OCI-LY1 (cell line): ENCODE data around the gene MRPL41.

ENCODE experiments used
- H2AFZ ChIP-seq: fragments of 200-600 bp; sonication (generic), shearing (Covaris generic); 2 replicates; pipeline ENCODE4 v1.6.0; 2014; ENCODE audit warnings: antibody characterized with exemption, mild to moderate bottlenecking, low read length
- H3F3A ChIP-seq: fragments of 200-600 bp; sonication (generic), shearing (Covaris generic); 2 replicates; pipeline ENCODE4 v1.6.0; 2014; ENCODE audit warnings: mild to moderate bottlenecking, antibody characterized with exemption, low read length, moderate library complexity; ENCODE audit not compliant: insufficient read depth
- H3K27ac ChIP-seq: fragments of 200-600 bp; sonication (generic); 2 replicates; pipeline ENCODE4 v1.5.1; 2014; ENCODE audit warnings: low read length, mixed run types, mild to moderate bottlenecking, low read depth; ENCODE audit not compliant: poor library complexity, severe bottlenecking
- H3K27me3 ChIP-seq: fragments of 200-600 bp; sonication (generic); 2 replicates; pipeline ENCODE4 v1.6.0; 2014; ENCODE audit warnings: antibody characterized with exemption, mild to moderate bottlenecking, low read length, moderate library complexity; ENCODE audit not compliant: insufficient read depth
- H3K36me3 ChIP-seq: fragments of 200-600 bp; sonication (generic); 2 replicates; pipeline ENCODE4 v1.6.1; 2014; ENCODE audit warnings: mild to moderate bottlenecking, antibody characterized with exemption, low read length, moderate library complexity, mixed read lengths; ENCODE audit not compliant: insufficient read depth
- H3K4me1 ChIP-seq: fragments of 200-600 bp; sonication (generic); 2 replicates; pipeline ENCODE4 v1.5.1; 2014; ENCODE audit warnings: mild to moderate bottlenecking, low read length, moderate library complexity; ENCODE audit not compliant: insufficient read depth, severe bottlenecking
- H3K4me2 ChIP-seq: fragments of 200-600 bp; sonication (generic), shearing (Covaris generic); 2 replicates; pipeline ENCODE4 v1.6.1; 2014; ENCODE audit warnings: low read length
- H3K4me3 ChIP-seq: fragments of 200-600 bp; sonication (generic); 2 replicates; pipeline ENCODE4 v1.5.1; 2014; ENCODE audit warnings: low read length, low read depth, mild to moderate bottlenecking, mixed read lengths; ENCODE audit not compliant: poor library complexity, severe bottlenecking
- H3K79me2 ChIP-seq: fragments of 200-600 bp; shearing (Covaris generic); 2 replicates; pipeline ENCODE4 v1.6.1; 2016; ENCODE audit warnings: mixed run types, low read length, mixed read lengths; ENCODE audit not compliant: insufficient read depth
- H3K9ac ChIP-seq: fragments of 200-600 bp; sonication (generic), shearing (Covaris generic); 2 replicates; pipeline ENCODE4 v1.6.1; 2014; ENCODE audit warnings: mild to moderate bottlenecking, low read length, mixed read lengths
- H3K9me2 ChIP-seq: fragments of 200-600 bp; sonication (generic), shearing (Covaris generic); 2 replicates; pipeline ENCODE4 v1.6.1; 2014; ENCODE audit warnings: low read depth, mild to moderate bottlenecking, low read length, mixed read lengths
- H3K9me3 ChIP-seq: fragments of 200-600 bp; shearing (Covaris generic); 2 replicates; pipeline ENCODE4 v1.6.1; 2014; ENCODE audit warnings: low read length, mixed read lengths
- H4K20me1 ChIP-seq: fragments of 200-600 bp; sonication (generic), shearing (Covaris generic); 2 replicates; pipeline ENCODE4 v1.6.0; 2016; ENCODE audit warnings: mild to moderate bottlenecking, low read length; ENCODE audit not compliant: insufficient read depth
- EZH2 ChIP-seq: fragments of 200-600 bp; sonication (generic), shearing (Covaris generic); IDR thresholded peaks from 2 replicates; pipeline ENCODE4 v1.8.0; 2017; ENCODE audit warnings: borderline replicate concordance, mixed run types, mild to moderate bottlenecking, antibody characterized with exemption, low read length, moderate library complexity, mixed read lengths
- TF ChIP-seq, protein P1 (sequence below): fragments of 200-600 bp; sonication (generic), shearing (Covaris generic); IDR thresholded peaks from 2 replicates; pipeline ENCODE4 v1.5.1; 2017; ENCODE audit warnings: mild to moderate bottlenecking, antibody characterized with exemption, low read length, moderate library complexity, mixed read lengths

The MRPL41 gene

DNA sequence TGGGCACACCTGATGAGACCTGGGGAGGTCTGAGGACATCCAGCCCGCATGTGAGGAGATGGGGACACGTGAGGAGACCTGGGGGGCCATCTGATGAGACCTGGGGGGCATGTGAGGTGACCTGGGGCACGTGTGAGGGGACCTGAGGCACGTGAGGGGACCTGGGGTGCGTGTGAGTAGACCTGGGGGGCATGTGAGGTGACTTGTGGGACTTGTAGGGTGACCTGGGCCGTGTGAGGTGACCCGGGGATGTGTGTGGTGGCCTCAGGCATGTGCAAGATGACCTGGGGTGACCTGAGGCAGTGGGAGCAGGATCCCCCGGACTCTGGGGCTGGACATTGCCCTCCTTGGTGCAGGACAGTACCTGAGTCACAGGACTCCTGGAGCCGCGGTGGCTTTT, 32.1 kb upstream of the MRPL41 start:
- no peak for TF ChIP-seq EZH2
- H3K79me2 ChIP-seq, result no peaks in the 10 kb centered on the region
- H3K9me3 ChIP-seq, result no peaks in the 10 kb centered on the region
- H3K4me3 ChIP-seq, result no peak overlapping the region
- no peaks in the 10 kb centered on the region for H3K9me2 ChIP-seq
- H3K27ac ChIP-seq, result no peak overlapping the region
- no peaks in the 10 kb centered on the region for H3K27me3 ChIP-seq
- H4K20me1 ChIP-seq, result no peaks in the 10 kb centered on the region
- no peak overlapping the region for H2AFZ ChIP-seq
- no peaks in the 10 kb centered on the region for H3K36me3 ChIP-seq
- H3K4me1 ChIP-seq, result no peaks in the 10 kb centered on the region
- no peaks in the 10 kb centered on the region for H3F3A ChIP-seq
- H3K4me2 ChIP-seq, result no peak overlapping the region
- no peak overlapping the region for H3K9ac ChIP-seq

DNA sequence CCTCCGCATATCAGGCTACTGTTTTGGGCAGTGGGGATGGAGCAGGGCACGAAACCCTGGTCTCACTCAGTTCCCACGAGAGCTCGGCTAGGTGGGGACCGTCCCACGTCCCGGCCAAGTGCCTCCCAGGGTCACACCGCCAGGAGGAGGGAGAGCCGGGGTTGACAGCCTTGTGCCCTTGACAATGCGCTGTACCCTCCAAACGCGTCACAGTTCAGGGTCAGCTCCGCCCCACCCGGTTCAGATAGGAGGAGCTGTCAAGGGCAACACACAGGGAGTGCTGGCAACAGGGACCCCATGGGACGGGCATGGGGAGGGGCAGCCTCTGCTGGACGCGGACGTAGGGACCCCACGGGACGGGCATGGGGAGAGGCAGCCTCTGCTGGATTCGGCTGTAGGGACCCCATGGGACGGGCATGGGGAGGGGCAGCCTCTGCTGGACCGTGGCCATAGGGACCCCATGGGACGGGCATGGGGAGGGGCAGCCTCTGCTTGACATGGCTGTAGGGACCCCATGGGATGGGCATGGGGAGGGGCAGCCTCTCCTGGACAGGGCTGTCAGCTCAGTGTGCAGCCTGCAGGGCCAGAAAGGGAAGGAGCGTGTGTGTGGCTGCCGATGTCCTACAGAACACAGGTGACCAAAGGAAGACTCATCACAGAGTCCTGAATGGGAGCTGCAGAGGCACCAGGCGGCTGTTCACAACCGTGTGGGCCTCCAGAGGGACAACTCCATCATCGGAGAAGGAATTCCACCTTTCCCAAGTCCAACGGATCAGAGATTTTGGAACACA, 30.9 kb upstream of the MRPL41 start:
- H4K20me1 ChIP-seq, result no peaks in the 10 kb centered on the region
- H3K4me1 ChIP-seq, result peaks cover 4% of the 10 kb centered on the region
- no peak overlapping the region for H2AFZ ChIP-seq
- H3K27me3 ChIP-seq, result no peaks in the 10 kb centered on the region
- H3K4me2 ChIP-seq, result no peak overlapping the region
- no peaks in the 10 kb centered on the region for H3K79me2 ChIP-seq
- H3K9me3 ChIP-seq, result no peaks in the 10 kb centered on the region
- H3F3A ChIP-seq, result no peaks in the 10 kb centered on the region
- no peaks in the 10 kb centered on the region for H3K9me2 ChIP-seq
- TF ChIP-seq EZH2, result no peak
- TF ChIP-seq, protein P1, sequence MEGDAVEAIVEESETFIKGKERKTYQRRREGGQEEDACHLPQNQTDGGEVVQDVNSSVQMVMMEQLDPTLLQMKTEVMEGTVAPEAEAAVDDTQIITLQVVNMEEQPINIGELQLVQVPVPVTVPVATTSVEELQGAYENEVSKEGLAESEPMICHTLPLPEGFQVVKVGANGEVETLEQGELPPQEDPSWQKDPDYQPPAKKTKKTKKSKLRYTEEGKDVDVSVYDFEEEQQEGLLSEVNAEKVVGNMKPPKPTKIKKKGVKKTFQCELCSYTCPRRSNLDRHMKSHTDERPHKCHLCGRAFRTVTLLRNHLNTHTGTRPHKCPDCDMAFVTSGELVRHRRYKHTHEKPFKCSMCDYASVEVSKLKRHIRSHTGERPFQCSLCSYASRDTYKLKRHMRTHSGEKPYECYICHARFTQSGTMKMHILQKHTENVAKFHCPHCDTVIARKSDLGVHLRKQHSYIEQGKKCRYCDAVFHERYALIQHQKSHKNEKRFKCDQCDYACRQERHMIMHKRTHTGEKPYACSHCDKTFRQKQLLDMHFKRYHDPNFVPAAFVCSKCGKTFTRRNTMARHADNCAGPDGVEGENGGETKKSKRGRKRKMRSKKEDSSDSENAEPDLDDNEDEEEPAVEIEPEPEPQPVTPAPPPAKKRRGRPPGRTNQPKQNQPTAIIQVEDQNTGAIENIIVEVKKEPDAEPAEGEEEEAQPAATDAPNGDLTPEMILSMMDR, result no peak
- no peak overlapping the region for H3K4me3 ChIP-seq
- H3K36me3 ChIP-seq, result no peaks in the 10 kb centered on the region
- H3K27ac ChIP-seq, result no peak overlapping the region
- no peak overlapping the region for H3K9ac ChIP-seq

DNA sequence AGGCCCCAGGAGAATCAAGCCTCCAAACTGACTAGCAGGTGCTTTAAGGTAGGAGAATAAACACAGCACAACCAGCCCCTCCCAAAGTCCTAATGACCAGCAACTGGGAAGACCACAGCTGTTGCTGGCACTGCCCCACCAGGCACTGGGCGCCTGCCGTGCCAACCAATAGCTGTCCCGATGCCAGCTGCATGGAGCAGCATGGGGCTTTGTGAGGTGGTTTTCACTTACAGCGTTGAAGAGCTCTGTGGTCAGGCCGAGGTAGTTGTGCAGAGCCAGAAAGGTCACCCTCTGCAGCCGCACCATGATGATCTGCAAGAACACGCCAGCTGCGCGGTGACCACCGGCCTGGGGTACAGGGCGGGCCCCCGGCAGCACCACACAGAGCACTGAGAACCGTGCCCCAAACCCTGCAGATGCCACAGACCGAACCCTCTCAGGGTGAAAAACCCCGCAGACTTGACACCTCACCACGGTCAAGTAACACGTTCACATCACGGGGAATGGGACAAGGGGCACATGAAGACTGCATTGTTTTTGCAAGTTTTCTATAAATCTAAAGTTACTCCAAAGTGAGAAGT, 30.2 kb upstream of the MRPL41 start:
- Histone ChIP-seq H3K36me3 (no peaks in the 10 kb centered on the region), H3K9ac (no peak overlapping the region), H3K9me2 (no peaks in the 10 kb centered on the region), H3K27me3 (no peaks in the 10 kb centered on the region), H3K9me3 (no peaks in the 10 kb centered on the region), H3K4me1 (peaks cover 4% of the 10 kb centered on the region), H3K79me2 (no peaks in the 10 kb centered on the region), H3F3A (no peaks in the 10 kb centered on the region), H3K27ac (no peak overlapping the region), H3K4me3 (no peak overlapping the region), H4K20me1 (no peaks in the 10 kb centered on the region), H2AFZ (no peak overlapping the region), H3K4me2 (no peak overlapping the region)
- TF ChIP-seq EZH2, result no peak
- TF ChIP-seq, protein P1, result no peak
